GM18499 (cell line): ENCODE results near the gene PUM1.
"Not testable (repeated sequence)": the region's sequence is repeated elsewhere in the genome, so short reads cannot be mapped to it uniquely, and the experiment has no call there.

Experiments
- ATAC-seq: cut with Tn5 transposase; IDR thresholded peaks from one replicate; pipeline ENCODE4 v1.9.1; 2021; ENCODE audit warnings: moderate number of reproducible peaks; ENCODE audit not compliant: insufficient read depth, unreplicated experiment

The PUM1 gene

GRCh38 chr1:30936541-30937171, 128.9 kb downstream of the PUM1 start:
- no peak for ATAC-seq

GRCh38 chr1:30935758-30936157, 129.8 kb downstream of the PUM1 start:
- ATAC-seq = not testable (repeated sequence)

- ATAC-seq = no peak
Measured at GRCh38 chr1:30934613-30935012, 130.9 kb downstream of the PUM1 start.

- no peak for ATAC-seq
Measured at GRCh38 chr1:30933874-30934252, 131.7 kb downstream of the PUM1 start.

- ATAC-seq = no peak
Measured at GRCh38 chr1:30930631-30931173, 134.8 kb downstream of the PUM1 start.

- no peak for ATAC-seq
Measured at GRCh38 chr1:30929944-30930525, 135.5 kb downstream of the PUM1 start.

- no peak for ATAC-seq
Measured at GRCh38 chr1:30929135-30929889, 136.2 kb downstream of the PUM1 start.

GRCh38 chr1:30928789-30929134, 136.8 kb downstream of the PUM1 start:
- no peak for ATAC-seq

GRCh38 chr1:30928171-30928570, 137.3 kb downstream of the PUM1 start:
- ATAC-seq = no peak

- no peak for ATAC-seq
Measured at GRCh38 chr1:30927448-30927847, 138.1 kb downstream of the PUM1 start.

GRCh38 chr1:30923597-30923996, 141.9 kb downstream of the PUM1 start:
- no peak for ATAC-seq

GRCh38 chr1:30920827-30921226, 144.7 kb downstream of the PUM1 start:
- ATAC-seq = no peak

- ATAC-seq = no peak
Measured at GRCh38 chr1:30919025-30919881, 146.3 kb downstream of the PUM1 start.

GRCh38 chr1:30916296-30916695, 149.2 kb downstream of the PUM1 start:
- no peak for ATAC-seq

- ATAC-seq = no peak
Measured at GRCh38 chr1:30915491-30916230, 149.9 kb downstream of the PUM1 start.

- ATAC-seq = no peak
Measured at GRCh38 chr1:30914931-30915330, 150.6 kb downstream of the PUM1 start.

- ATAC-seq = no peak
Measured at GRCh38 chr1:30914587-30914922, 151.0 kb downstream of the PUM1 start.

GRCh38 chr1:30912913-30913652, 152.4 kb downstream of the PUM1 start:
- ATAC-seq = no peak

GRCh38 chr1:30912224-30912623, 153.3 kb downstream of the PUM1 start:
- no peak for ATAC-seq
